HG03565 (cell line): ENCODE data around the gene WFIKKN2.

Experiments used
- ATAC-seq: cut with Tn5 transposase; IDR thresholded peaks from one replicate; pipeline ENCODE4 v1.9.1; 2021; ENCODE audit warnings: mild to moderate bottlenecking, moderate library complexity; ENCODE audit not compliant: unreplicated experiment

WFIKKN2 gene

GRCh38 chr17:50833510-50834428 lies 1.6 kb upstream of the WFIKKN2 start:
- ATAC-seq = no peak

- no peak for ATAC-seq
Measured at GRCh38 chr17:50834429-50835300, 721 bp upstream of the WFIKKN2 start.

- ATAC-seq = no peak
Measured at GRCh38 chr17:50836826-50837225, 1.4 kb downstream of the WFIKKN2 start.

- ATAC-seq = no peak
Measured at GRCh38 chr17:50837286-50837979, 2.0 kb downstream of the WFIKKN2 start.

GRCh38 chr17:50837980-50838954 lies 2.9 kb downstream of the WFIKKN2 start:
- ATAC-seq = no peak

GRCh38 chr17:50839591-50840310 lies 4.4 kb downstream of the WFIKKN2 start:
- no peak for ATAC-seq

GRCh38 chr17:50840311-50840851 lies 5.0 kb downstream of the WFIKKN2 start:
- ATAC-seq = no peak

- no peak for ATAC-seq
Measured at GRCh38 chr17:50841277-50841948, 6.0 kb downstream of the WFIKKN2 start.

GRCh38 chr17:50841949-50842354 lies 6.6 kb downstream of the WFIKKN2 start:
- ATAC-seq = no peak

- ATAC-seq = no peak
Measured at GRCh38 chr17:50842506-50843149, 7.2 kb downstream of the WFIKKN2 start.

GRCh38 chr17:50843150-50843905 lies 7.9 kb downstream of the WFIKKN2 start:
- ATAC-seq = no peak

- no peak for ATAC-seq
Measured at GRCh38 chr17:50844117-50844700, 8.8 kb downstream of the WFIKKN2 start.

GRCh38 chr17:50845240-50846147 lies 10.1 kb downstream of the WFIKKN2 start:
- ATAC-seq = no peak

GRCh38 chr17:50847566-50847965 lies 12.2 kb downstream of the WFIKKN2 start:
- no peak for ATAC-seq

GRCh38 chr17:50848039-50848438 lies 12.7 kb downstream of the WFIKKN2 start:
- ATAC-seq = no peak

GRCh38 chr17:50848711-50849110 lies 13.3 kb downstream of the WFIKKN2 start:
- no peak for ATAC-seq
